NCI-H187 (cell line): ENCODE measurements around the gene GPR160.

Experiments
- DNase-seq, 2 experiments: peaks; one replicate each; lab custom pipeline; 2025; lab: John Stamatoyannopoulos, UW

GPR160 gene

GRCh38 chr3:170064108-170064507 is 26.3 kb downstream of the GPR160 start:
- DNase-seq = no peak

DNA sequence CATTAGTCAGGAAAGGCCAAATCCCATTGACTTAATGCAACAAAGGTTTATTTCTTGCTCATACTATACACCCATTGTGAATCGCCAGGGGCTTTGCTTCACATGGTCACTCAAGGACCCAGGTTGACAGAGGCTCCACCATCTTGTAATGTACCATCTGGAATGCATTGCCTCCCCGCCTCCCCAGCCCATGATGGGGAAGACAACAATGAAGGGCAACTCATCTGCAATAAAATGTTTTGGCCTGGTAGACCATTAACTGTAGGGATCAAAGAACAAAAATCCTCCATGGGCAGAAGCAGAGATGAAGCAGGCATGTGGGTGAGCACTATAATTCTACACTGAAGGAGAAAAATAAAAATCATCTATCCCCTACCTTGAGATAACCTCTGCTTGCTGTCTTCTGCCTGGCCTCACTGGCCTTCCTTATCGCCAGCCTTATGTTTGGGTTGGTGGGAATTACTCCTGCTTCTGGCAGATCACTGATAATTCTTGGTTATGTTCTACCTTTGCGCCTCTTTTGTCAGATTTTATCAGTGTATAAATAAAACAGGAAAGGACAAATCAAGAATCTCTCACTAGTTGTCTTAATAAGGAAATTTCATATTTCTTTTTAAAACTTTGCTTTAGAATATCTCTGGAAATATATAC is 37.8 kb downstream of the GPR160 start:
- DNase-seq = no peak

DNA sequence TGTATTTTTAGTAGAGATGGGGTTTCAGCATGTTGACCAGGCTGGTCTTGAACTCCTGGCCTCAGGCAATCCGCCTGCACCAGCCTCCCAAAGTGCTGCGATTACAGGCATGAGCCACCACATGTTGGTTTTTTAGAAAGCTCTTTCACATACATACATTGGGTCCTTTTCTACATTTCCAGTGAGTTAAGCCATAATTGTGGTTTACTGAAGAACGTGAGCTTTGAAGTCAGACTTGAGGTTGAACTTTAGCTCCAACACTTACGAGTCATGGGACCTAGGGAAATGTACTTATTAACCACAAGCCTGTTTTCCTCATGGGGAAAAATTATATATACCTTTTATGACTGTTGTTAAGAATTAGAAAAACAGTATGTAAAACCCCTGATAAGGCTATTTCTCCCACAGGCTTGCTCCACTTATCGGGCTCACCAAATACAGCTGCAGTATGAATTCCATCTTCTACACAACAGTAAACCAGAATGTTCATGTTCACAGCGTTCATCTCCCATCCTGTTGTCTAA is 39.0 kb downstream of the GPR160 start:
- DNase-seq = no peak

- no peak for DNase-seq
Observed at GRCh38 chr3:170077361-170077760, 39.6 kb downstream of the GPR160 start.

DNA sequence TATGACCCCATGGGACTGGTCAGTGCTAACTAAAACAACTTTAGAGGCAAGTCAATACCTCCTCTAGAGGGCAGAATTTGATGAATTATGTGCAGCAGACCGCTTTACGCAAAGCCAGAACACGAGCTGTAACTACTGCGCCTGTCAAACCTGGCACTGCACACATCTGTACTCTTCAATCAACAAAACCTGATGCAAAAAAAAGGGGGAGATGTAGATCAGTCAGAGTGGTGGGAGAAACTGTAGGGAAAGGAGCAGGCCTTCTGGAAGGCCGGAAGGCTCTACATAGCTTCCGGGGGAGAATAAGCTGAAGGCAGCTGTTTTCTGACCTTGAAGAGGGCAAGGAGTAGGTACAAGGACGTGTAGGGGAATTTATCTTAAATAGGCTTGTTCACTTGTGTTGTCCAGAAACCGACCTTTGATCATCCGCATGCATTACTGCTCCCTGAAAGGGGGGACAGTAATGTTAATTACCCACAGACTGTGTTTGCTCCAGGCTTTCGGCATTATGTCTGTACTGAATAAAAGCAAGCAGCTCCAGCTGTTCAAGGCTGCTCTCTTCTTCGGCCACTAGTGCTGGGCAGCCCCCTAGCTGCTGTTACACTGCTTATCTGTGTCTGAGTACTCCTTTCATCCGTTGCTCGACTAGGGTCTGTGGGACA is 41.0 kb downstream of the GPR160 start:
- DNase-seq = no peak

DNA sequence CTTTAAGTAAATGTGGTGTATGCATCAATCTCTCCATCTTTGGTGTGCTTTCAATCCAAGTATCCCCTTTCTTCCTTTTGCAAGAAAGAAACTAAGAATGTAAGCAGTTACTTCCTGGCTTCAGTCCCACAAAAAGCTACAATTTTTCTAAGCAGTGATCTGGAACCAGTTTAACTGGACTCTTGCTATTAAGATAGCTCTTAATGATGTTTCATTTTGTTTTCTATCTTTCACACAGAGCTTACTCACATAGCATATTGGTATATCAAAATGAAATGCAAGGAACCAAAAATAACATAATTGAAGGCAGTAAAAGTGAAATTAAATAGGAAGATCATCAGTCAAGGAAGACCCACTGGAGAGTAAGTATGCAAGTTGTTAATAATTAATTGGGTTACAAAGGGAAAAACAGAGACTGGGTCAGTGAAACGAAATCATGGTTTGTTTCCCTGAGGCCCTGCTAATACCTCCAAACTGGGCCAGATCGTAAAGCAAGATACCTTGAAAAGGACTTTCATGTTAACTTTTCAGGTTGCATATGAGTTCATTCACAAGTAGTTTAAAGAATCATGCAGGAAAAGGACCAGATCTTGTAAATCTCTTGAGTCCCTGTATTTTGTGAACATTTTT is 41.9 kb downstream of the GPR160 start:
- DNase-seq = no peak

DNA sequence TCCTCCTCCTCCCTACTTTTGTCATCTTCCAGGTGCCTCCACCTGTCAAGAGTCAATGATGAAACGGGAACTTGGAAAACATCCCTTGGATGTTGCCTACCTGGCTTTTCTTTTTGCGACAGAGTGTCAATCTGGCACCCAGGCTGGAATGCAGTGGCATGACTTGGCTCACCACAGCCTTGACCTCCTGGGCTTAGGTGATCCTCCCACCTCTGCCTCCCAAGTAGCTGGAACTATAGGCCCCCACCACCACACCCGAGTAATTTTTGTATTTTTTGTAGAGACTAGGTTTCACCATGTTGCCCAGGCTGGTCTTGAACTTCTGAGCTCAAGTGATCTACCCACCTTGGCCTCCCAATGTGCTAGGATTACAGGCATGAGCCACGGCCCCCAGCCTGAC is 42.8 kb downstream of the GPR160 start:
- no peak for DNase-seq

- no peak for DNase-seq
Observed at GRCh38 chr3:170081079-170081741, 43.4 kb downstream of the GPR160 start.

DNA sequence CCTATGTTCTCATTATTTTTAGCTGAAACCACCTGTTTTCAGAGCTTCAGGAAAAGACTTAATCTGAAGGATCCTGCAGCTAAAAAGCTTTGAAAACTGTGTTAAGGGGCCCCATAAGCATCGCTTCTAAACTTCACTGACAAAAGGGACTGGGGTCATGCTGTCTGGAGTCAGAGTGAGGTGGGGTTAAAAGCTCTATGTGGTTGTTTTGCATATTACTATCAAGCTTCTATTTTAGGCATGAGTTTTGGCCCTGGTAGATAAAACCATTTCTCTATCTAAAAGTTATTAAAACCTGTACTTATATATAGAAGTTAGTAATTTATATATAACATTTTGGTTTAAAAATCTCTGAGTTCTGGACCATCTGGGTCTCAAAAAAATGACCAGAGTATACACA is 45.5 kb downstream of the GPR160 start:
- no peak for DNase-seq

- DNase-seq = no peak
Observed at GRCh38 chr3:170085396-170085795, 47.6 kb downstream of the GPR160 start.

GRCh38 chr3:170089862-170090600 is 52.2 kb downstream of the GPR160 start:
- no peak for DNase-seq

DNA sequence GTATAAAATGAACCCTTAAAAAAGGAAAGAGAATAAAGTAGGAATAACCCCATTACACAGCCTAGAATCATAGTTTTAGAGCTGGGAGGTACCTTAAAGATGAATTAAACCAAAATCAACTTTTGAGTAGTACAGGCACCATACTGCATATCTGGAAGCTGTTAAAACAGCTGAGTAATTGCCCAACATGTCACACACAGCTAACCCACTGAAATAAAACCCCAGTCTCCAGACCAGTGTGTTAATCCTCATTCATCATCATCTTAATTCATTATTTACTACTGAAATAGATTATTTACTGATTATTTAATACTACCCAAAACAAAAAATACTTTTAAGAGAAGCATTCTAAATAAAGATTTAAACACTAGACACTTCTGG is 52.8 kb downstream of the GPR160 start:
- DNase-seq = no peak

GRCh38 chr3:170092907-170093306 is 55.1 kb downstream of the GPR160 start:
- no peak for DNase-seq

DNA sequence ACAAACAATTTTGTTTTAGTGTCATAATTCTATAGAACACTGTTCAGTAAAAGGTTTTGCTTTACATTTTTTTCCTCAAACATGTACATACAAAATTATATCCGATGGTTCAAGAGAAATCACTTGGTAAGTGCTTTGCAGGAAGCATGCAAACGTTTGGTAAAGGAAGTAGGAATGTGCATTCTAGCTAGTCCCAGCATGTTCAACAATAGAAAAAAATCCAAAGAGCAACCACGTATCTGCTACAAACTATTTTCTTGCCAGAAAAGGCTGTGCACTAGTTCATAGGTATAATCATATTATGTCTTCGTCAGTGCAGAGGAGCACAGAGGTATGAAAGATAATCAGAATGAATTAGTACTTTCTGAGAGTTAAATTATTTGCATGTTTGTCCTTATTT is 58.0 kb downstream of the GPR160 start:
- no peak for DNase-seq

- DNase-seq = no peak
Observed at GRCh38 chr3:170096342-170096741, 58.5 kb downstream of the GPR160 start.

DNA sequence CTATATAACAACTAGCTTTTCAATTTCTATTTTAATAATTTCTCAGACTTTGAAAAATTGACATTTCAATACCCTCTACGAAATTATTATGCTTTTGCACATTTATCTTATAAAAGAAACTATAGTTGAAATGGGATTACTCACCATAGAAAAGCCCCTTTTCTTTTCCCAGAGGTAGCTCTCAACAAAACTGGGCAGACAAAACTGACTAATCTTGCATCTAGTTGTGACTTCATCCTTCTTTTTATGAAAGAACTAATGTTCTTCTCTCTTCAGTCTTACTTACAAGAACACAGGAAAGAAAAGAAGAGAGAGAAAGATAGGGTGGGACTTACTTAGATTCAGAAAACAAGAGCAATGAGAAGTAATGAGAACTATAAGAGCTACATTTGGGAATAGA is 61.0 kb downstream of the GPR160 start:
- DNase-seq = no peak

GRCh38 chr3:170100944-170101343 is 63.1 kb downstream of the GPR160 start:
- no peak for DNase-seq

DNA sequence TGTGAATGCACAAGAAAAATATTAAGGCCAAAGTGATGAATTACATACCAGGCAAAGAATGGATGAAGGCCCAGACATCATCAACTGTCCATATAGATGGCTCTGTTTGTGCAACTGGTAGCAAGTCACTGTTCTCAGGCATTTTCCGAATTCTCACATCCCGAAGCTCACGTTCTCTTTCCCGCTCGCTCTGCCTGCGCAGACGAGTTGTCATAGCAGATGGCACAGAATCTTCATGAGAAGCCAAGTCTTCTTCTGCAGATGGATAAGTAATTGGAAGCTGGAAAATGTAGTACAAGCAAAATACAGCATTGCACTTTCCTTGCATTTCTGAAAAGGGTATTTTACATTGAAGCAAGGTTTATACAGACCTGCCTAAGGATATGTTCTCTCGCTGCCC is 64.6 kb downstream of the GPR160 start:
- no peak for DNase-seq

- DNase-seq = no peak
Observed at GRCh38 chr3:170107941-170108340, 70.1 kb downstream of the GPR160 start.

GRCh38 chr3:170108955-170109354 is 71.2 kb downstream of the GPR160 start:
- DNase-seq = no peak

- no peak for DNase-seq
Observed at GRCh38 chr3:170109579-170110293, 71.9 kb downstream of the GPR160 start.
